HepG2 (cell line): ENCODE data around the gene PRR22. TPM values are rescaled to one million over a fixed set of nuclear protein-coding genes. Genes with fewer than 3 reads are reported as not detected.

Experiments used
- ATAC-seq: fragments of 200-7000 bp; cut with Tn5 transposase; 3 replicates; pipeline ENCODE4 v1.9.1; 2020; ENCODE audit warnings: mild to moderate bottlenecking, moderate library complexity
- BruUV-seq: library from RNA; stranded (reverse); fragments of 400-500 nt; replicated peaks from 2 replicates; lab custom pipeline; 2021; lab: Mats Ljungman, UMichigan
- CTCF ChIA-PET: fragments of 300-600 bp; formaldehyde crosslinking; extraction: SDS; loops from one replicate; lab custom pipeline; 2021; ENCODE audit warnings: low total read pairs, inconsistent platforms, low intra/inter-chr PET ratio; lab: Yijun Ruan, JAX
- POLR2A ChIA-PET: fragments of 350-600 bp; sonication (Branson Sonifier 250); formaldehyde crosslinking; loops from one replicate; lab custom pipeline; 2020; ENCODE audit warnings: antibody characterized with exemption, inconsistent platforms; lab: Yijun Ruan, JAX
- DNase-seq: peaks from one replicate; pipeline ENCODE4 v3.0.0-alpha.2; 2015; ENCODE audit warnings: low spot score
- FAIRE-seq: peaks from 3 replicates; lab custom pipeline; 2011; peaks lifted over from hg19 to GRCh38; lab: Jason Lieb, UNC
- H2AFZ ChIP-seq: one replicate; pipeline ENCODE4 v1.6.1; 2011; ENCODE audit warnings: low read length, inconsistent platforms
- H3K27ac ChIP-seq: fragments of 300-600 bp; 3 replicates; pipeline ENCODE4 v1.8.0; 2011; ENCODE audit warnings: mixed run types, mild to moderate bottlenecking, mixed read lengths, low read length, inconsistent platforms; ENCODE audit not compliant: insufficient read depth; ENCODE audit errors: extremely low read length
- H3K27me3 ChIP-seq, 2 experiments: fragments of 200-600 bp in 1 of 2; 2 replicates in 1 of 2; 3 replicates in 1 of 2; pipeline versions ENCODE4 v1.6.0 to v1.8.0; 2011; ENCODE audit warnings: low read length in 2 of 2, mild to moderate bottlenecking in 2 of 2, moderate library complexity in 2 of 2, inconsistent platforms in 1 of 2; ENCODE audit not compliant: insufficient read depth in 2 of 2, control insufficient read depth in 1 of 2
- H3K36me3 ChIP-seq, 2 experiments: fragments of 200-600 bp in 1 of 2; replicated peaks in 1 of 2; 2 replicates in 1 of 2; 3 replicates in 1 of 2; pipeline versions ENCODE4 v1.5.1 to v1.8.0; 2011; ENCODE audit warnings: low read length in 2 of 2, inconsistent platforms in 1 of 2; ENCODE audit not compliant: insufficient read depth in 2 of 2, control insufficient read depth in 1 of 2
- H3K4me1 ChIP-seq: 2 replicates; pipeline ENCODE4 v1.5.1; 2012; ENCODE audit warnings: low read length, inconsistent platforms; ENCODE audit not compliant: insufficient read depth
- H3K4me2 ChIP-seq: 2 replicates; pipeline ENCODE4 v1.6.0; 2011; ENCODE audit warnings: low read depth, low read length, inconsistent platforms
- H3K4me3 ChIP-seq, 3 experiments: fragments of 200-600 bp in 1 of 3; sonication (generic), shearing (Covaris generic) in 1 of 3; replicated peaks in 1 of 3; 2 replicates each; pipeline ENCODE4 v1.5.1; 2011 to 2016; ENCODE audit warnings: low read length in 3 of 3, inconsistent platforms in 2 of 3, low read depth in 2 of 3, mild to moderate bottlenecking in 2 of 3, control low read depth in 1 of 3, mixed read lengths in 1 of 3; ENCODE audit not compliant: insufficient read depth in 1 of 3
- H3K79me2 ChIP-seq: one replicate; pipeline ENCODE4 v1.6.1; 2011; ENCODE audit warnings: low read length, inconsistent platforms; ENCODE audit not compliant: insufficient read depth
- H3K9ac ChIP-seq: 2 replicates; pipeline ENCODE4 v1.6.0; 2011; ENCODE audit warnings: mild to moderate bottlenecking, low read depth, low read length, inconsistent platforms; ENCODE audit not compliant: insufficient read depth
- H3K9me3 ChIP-seq: 2 replicates; pipeline ENCODE4 v1.5.1; 2012; ENCODE audit warnings: mild to moderate bottlenecking, low read length
- H4K20me1 ChIP-seq: 2 replicates; pipeline ENCODE4 v1.6.0; 2011; ENCODE audit warnings: inconsistent platforms, mild to moderate bottlenecking, low read length, moderate library complexity; ENCODE audit not compliant: insufficient read depth
- HMGXB3 ChIP-seq: sonication (generic); formaldehyde crosslinking; IDR thresholded peaks from 2 replicates; pipeline ENCODE4 v1.4.0; 2020; ENCODE audit warnings: missing genetic modification reagents, borderline replicate concordance
- THRA ChIP-seq: sonication (generic); formaldehyde crosslinking; IDR thresholded peaks from 2 replicates; pipeline ENCODE4 v1.4.0; 2020; ENCODE audit warnings: missing genetic modification reagents, borderline replicate concordance
- WGBS: methylation state at CpG from one replicate; pipeline ENCODE4 v1.1.6; 2017; ENCODE audit warnings: low lambda C conversion rate; 5-methylcytosine and 5-hydroxymethylcytosine counted together
- in situ Hi-C: cut with HindIII; loops from 2 replicates; pipeline ENCODE4 v1.10.0; 2017; ENCODE audit warnings: low pct_unique_long_range_greater_than_20kb; ENCODE audit not compliant: extremely low pct_ligation_motif_present
- intact Hi-C: fragments of 100-400 bp; cut with micrococcal nuclease; formaldehyde crosslinking; loops from one replicate; pipeline ENCODE4 v1.10.0; 2022; ENCODE audit not compliant: unreplicated experiment
- polyA plus RNA-seq, 8 experiments: library from polyadenylated mRNA; depleted of rRNA in 3 of 8; stranded (reverse) in 7 of 8; unstranded in 1 of 8; fragments of >200 nt; fragmentation: Illumina TruSeq in 4 of 8; extraction: Trizol in 4 of 8; gene quantifications; 2 replicates each; pipeline versions ENCODE4 v1.2.1 to v1.2.3, GENCODE V29; 2011 to 2016; ENCODE audit warnings: low read depth in 4 of 8, missing spikeins in 1 of 8, mixed read lengths in 1 of 8; ENCODE audit not compliant: insufficient read depth in 1 of 8
- total RNA-seq, 5 experiments: library from RNA; depleted of rRNA; stranded (reverse); fragments of >200 nt; fragmentation: Illumina TruSeq; extraction: Trizol; gene quantifications; 2 replicates each; pipeline ENCODE4 v1.2.3, GENCODE V29; 2016; ENCODE audit warnings: low read depth in 1 of 5

The PRR22 gene
- total and polyA plus RNA-seq, 2 of the 13 experiments (the other 11 are each of a cell fraction or from before 2014, with no cell fraction given) = 0.84 to 2.3 TPM

DNA sequence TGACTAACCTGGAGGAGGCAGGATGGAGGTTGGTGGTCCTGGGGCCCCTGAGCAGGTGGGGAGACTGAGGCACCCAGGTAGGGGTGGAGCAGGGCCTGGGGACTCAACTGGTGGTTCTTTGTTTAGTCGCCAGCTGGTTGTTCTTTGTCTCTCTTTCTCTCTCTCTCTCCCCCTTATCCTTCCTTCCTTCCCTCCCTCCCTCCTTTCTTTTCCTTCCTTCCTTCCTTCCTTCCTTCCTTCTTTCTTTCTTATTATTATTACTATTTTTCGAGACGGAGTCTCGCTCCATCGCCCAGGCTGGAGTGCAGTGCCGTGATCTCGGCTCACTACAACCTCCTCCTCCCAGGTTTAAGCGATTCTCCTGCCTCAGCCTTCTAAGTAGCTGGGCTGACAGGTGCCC, 13.7 kb upstream of the PRR22 start:
- 89% methylated on average over 8 of the region's 8 CpGs for WGBS
- no peak for TF ChIP-seq THRA (CRISPR knock-in tag)
- no peak for TF ChIP-seq HMGXB3
- BruUV-seq = no TSS peak
- Histone ChIP-seq H2AFZ (no peak overlapping the region), H3K9ac (no peak overlapping the region), H3K36me3 (no peaks in the 10 kb centered on the region), H3K4me2 (no peak overlapping the region), H3K4me1 (peaks cover 54% of the 10 kb centered on the region), H3K27ac (no peak overlapping the region), H3K9me3 (no peaks in the 10 kb centered on the region), H3K27me3 (peaks cover 0 to 5% of the 10 kb centered on the region in 2 experiments; a peak in 2 of 5 replicates), H3K4me3 (no peak overlapping the region), H3K79me2 (no peaks in the 10 kb centered on the region), H4K20me1 (no peaks in the 10 kb centered on the region)
- CTCF ChIA-PET = no interaction called here
- ATAC-seq (no peak), FAIRE-seq (no peak), DNase-seq (no peak)
- POLR2A ChIA-PET = no interaction called here
- in situ Hi-C loops (no loop called here), intact Hi-C loops (no loop called here)
